H1 (cell line): ENCODE data around the gene SLC12A8.

Source experiments
- JUN ChIP-seq: IDR thresholded peaks from 2 replicates; pipeline ENCODE4 v1.6.1; 2011; ENCODE audit warnings: low read depth, mild to moderate bottlenecking, improper control_type of control experiment, low read length
- POLR2A ChIP-seq, 2 experiments: IDR thresholded peaks; 1 replicate in 1 of 2; 2 replicates in 1 of 2; pipeline ENCODE4 v1.6.1; 2011; ENCODE audit warnings: low read depth in 2 of 2, low read length in 2 of 2, mild to moderate bottlenecking in 2 of 2; ENCODE audit errors: control extremely low read depth in 1 of 2
- POLR2AphosphoS5 ChIP-seq: IDR thresholded peaks from 2 replicates; pipeline ENCODE4 v1.6.1; 2011; ENCODE audit warnings: low read depth, low read length
- RFX5 ChIP-seq: IDR thresholded peaks from 2 replicates; pipeline ENCODE4 v1.6.1; 2011; ENCODE audit warnings: low read depth, low read length, improper control_type of control experiment, borderline replicate concordance
- SIN3A ChIP-seq, 2 experiments: IDR thresholded peaks in 1 of 2; conservative IDR thresholded peaks in 1 of 2; 2 replicates each; pipeline ENCODE4 v1.6.1; 2011 to 2012; ENCODE audit warnings: low read length in 2 of 2, improper control_type of control experiment in 1 of 2, low read depth in 1 of 2, mild to moderate bottlenecking in 1 of 2
- SIX5 ChIP-seq: IDR thresholded peaks from 2 replicates; pipeline ENCODE4 v1.6.1; 2011; ENCODE audit warnings: mild to moderate bottlenecking, low read depth, low read length
- SRF ChIP-seq: IDR thresholded peaks from 2 replicates; pipeline ENCODE4 v1.6.1; 2011; ENCODE audit warnings: mild to moderate bottlenecking, low read depth, low read length, moderate library complexity
- TAF1 ChIP-seq: IDR thresholded peaks from 2 replicates; pipeline ENCODE4 v1.6.1; 2011; ENCODE audit warnings: mild to moderate bottlenecking, low read depth, low read length
- TCF12 ChIP-seq: IDR thresholded peaks from 2 replicates; pipeline ENCODE4 v1.6.1; 2011; ENCODE audit warnings: low read depth, mild to moderate bottlenecking, low read length
- TF ChIP-seq, protein P1 (sequence below), 3 experiments: IDR thresholded peaks; 1 replicate in 2 of 3; 2 replicates in 1 of 3; pipeline versions ENCODE4 v1.5.1 to v1.6.1; 2011; ENCODE audit warnings: low read length in 3 of 3, mild to moderate bottlenecking in 3 of 3, inconsistent platforms in 2 of 3, low read depth in 1 of 3, moderate library complexity in 1 of 3; ENCODE audit not compliant: insufficient read depth in 1 of 3; ENCODE audit errors: control extremely low read depth in 1 of 3
- TF ChIP-seq, protein P2 (sequence below): IDR thresholded peaks from 2 replicates; pipeline ENCODE4 v1.6.1; 2012; ENCODE audit warnings: inconsistent platforms

DNA sequence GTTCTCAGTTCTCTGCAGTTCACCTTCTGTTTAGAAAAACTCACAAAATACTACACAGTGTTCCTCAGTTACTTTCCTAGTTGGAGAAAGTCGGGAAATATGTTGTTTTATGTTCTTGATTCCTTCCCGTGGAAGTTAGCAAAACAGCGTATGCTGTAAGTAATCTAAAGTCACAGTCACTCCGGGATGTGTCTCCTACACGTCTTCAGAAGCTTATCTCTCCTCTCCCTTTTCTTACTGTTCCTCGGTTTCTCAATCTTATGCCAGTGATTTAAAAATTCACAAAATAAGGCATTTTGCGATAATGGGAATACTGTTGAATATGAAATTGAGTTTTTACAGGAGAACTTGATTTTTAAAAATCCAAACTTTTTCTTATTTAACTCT is 158.5 kb downstream of the SLC12A8 start:
- TF ChIP-seq, protein P1, sequence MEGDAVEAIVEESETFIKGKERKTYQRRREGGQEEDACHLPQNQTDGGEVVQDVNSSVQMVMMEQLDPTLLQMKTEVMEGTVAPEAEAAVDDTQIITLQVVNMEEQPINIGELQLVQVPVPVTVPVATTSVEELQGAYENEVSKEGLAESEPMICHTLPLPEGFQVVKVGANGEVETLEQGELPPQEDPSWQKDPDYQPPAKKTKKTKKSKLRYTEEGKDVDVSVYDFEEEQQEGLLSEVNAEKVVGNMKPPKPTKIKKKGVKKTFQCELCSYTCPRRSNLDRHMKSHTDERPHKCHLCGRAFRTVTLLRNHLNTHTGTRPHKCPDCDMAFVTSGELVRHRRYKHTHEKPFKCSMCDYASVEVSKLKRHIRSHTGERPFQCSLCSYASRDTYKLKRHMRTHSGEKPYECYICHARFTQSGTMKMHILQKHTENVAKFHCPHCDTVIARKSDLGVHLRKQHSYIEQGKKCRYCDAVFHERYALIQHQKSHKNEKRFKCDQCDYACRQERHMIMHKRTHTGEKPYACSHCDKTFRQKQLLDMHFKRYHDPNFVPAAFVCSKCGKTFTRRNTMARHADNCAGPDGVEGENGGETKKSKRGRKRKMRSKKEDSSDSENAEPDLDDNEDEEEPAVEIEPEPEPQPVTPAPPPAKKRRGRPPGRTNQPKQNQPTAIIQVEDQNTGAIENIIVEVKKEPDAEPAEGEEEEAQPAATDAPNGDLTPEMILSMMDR (IDR thresholded peaks at IDR 0.05; ENCODE audit: control extremely low read depth in 1 of 3, insufficient read depth in 1 of 3, low read depth in 1 of 3, low read length in 3 of 3) = no peak
- TF ChIP-seq SRF = no peak
- no peak for TF ChIP-seq SIX5
- no peak for TF ChIP-seq POLR2A (IDR thresholded peaks at IDR 0.05; ENCODE audit: control extremely low read depth in 1 of 2, low read depth in 2 of 2, low read length in 2 of 2)
- TF ChIP-seq, protein P2, sequence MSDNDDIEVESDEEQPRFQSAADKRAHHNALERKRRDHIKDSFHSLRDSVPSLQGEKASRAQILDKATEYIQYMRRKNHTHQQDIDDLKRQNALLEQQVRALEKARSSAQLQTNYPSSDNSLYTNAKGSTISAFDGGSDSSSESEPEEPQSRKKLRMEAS = no peak
- no peak for TF ChIP-seq TCF12
- TF ChIP-seq SIN3A (conservative IDR thresholded peaks at IDR 0.05 in 1 of 2, IDR thresholded peaks at IDR 0.05 in 1 of 2; ENCODE audit: low read depth in 1 of 2, low read length in 2 of 2) = no peak
- no peak for TF ChIP-seq JUN
- TF ChIP-seq POLR2AphosphoS5 = no peak
- TF ChIP-seq TAF1 = no peak
- no peak for TF ChIP-seq RFX5
